Right kidney (tissue), 1 donor: ENCODE results near the gene SUSD4.

Source experiments
- DNase-seq: peaks from one replicate; pipeline ENCODE4 v3.0.0-alpha.2; 2016

The SUSD4 gene

GRCh38 chr1:223179786-223180185 is 184.2 kb downstream of the SUSD4 start:
- no peak for DNase-seq

GRCh38 chr1:223179280-223179679 is 184.7 kb downstream of the SUSD4 start:
- no peak for DNase-seq

GRCh38 chr1:223177681-223178080 is 186.3 kb downstream of the SUSD4 start:
- no peak for DNase-seq

- no peak for DNase-seq
These were observed 187.5 kb downstream of the SUSD4 start for GRCh38 chr1:223176437-223176836.

GRCh38 chr1:223175633-223176032 is 188.3 kb downstream of the SUSD4 start:
- no peak for DNase-seq

GRCh38 chr1:223175032-223175431 is 188.9 kb downstream of the SUSD4 start:
- DNase-seq = no peak
